ENCODE results near the gene DIPK2A.

DIPK2A gene

GRCh38 chr3:143971359-143972154 is at the start of gene DIPK2A:
TSS of gene DIPK2A (plus strand) at chr3:143971823. CDS start at chr3:143972333, 510 bp downstream.
- DNase-seq: peak; percentile 95

- no peak for DNase-seq
Measured at GRCh38 chr3:143924522-143925285, 46.9 kb upstream of the DIPK2A start.

- DNase-seq: no peak
Measured at GRCh38 chr3:143928056-143928455, 43.6 kb upstream of the DIPK2A start.

GRCh38 chr3:143928541-143929255 is 42.9 kb upstream of the DIPK2A start:
- DNase-seq: no peak

- no peak for DNase-seq
Measured at GRCh38 chr3:143934791-143935190, 36.8 kb upstream of the DIPK2A start.

GRCh38 chr3:143935678-143936077 is 35.9 kb upstream of the DIPK2A start:
- no peak for DNase-seq

GRCh38 chr3:143950810-143951209 is 20.8 kb upstream of the DIPK2A start:
- DNase-seq: no peak

- no peak for DNase-seq
Measured at GRCh38 chr3:143951351-143951971, 20.2 kb upstream of the DIPK2A start.

- DNase-seq: no peak
Measured at GRCh38 chr3:143952569-143953072, 19.0 kb upstream of the DIPK2A start.

- DNase-seq: no peak
Measured at GRCh38 chr3:143955113-143955512, 16.5 kb upstream of the DIPK2A start.

GRCh38 chr3:143956838-143957237 is 14.8 kb upstream of the DIPK2A start:
- no peak for DNase-seq

GRCh38 chr3:143957453-143957852 is 14.2 kb upstream of the DIPK2A start:
- no peak for DNase-seq

- DNase-seq: no peak
Measured at GRCh38 chr3:143958966-143959365, 12.7 kb upstream of the DIPK2A start.

- DNase-seq: no peak
Measured at GRCh38 chr3:143961342-143961741, 10.3 kb upstream of the DIPK2A start.

- no peak for DNase-seq
Measured at GRCh38 chr3:143963946-143964345, 7.7 kb upstream of the DIPK2A start.

- no peak for DNase-seq
Measured at GRCh38 chr3:143970773-143971358, 757 bp upstream of the DIPK2A start.

GRCh38 chr3:143972155-143972504 is 507 bp downstream of the DIPK2A start:
- no peak for DNase-seq

- peak; percentile 38 for DNase-seq
Measured at GRCh38 chr3:143972505-143973258, 1.1 kb downstream of the DIPK2A start.

- DNase-seq: peak; percentile 88
Measured at GRCh38 chr3:143973259-143974021, 1.8 kb downstream of the DIPK2A start.

- DNase-seq: no peak
Measured at GRCh38 chr3:143974271-143975238, 2.9 kb downstream of the DIPK2A start.

Data from NCI-H2081 treated with DMSO at 0.1 percent for 48 hours (cell line).